H9 (cell line): ENCODE data around the gene NFKB1. TPM values are rescaled to one million over a fixed set of nuclear protein-coding genes. Genes with fewer than 3 reads are reported as not detected.

ENCODE experiments used
- DNase-seq: peaks from one replicate; pipeline ENCODE4 v3.0.0-alpha.2; 2017
- H2AFZ ChIP-seq: one replicate; pipeline ENCODE4 v1.6.1; 2013; ENCODE audit warnings: mild to moderate bottlenecking, low read length, control low read depth, moderate library complexity
- H2AK5ac ChIP-seq: 2 replicates; pipeline ENCODE4 v1.6.1; 2013; ENCODE audit warnings: low read length, control low read depth, mixed read lengths; ENCODE audit not compliant: insufficient read length
- H2BK120ac ChIP-seq: one replicate; pipeline ENCODE4 v1.6.1; 2013; ENCODE audit warnings: low read depth, mild to moderate bottlenecking, low read length, control low read depth, inconsistent platforms; ENCODE audit not compliant: poor library complexity, severe bottlenecking
- H2BK12ac ChIP-seq: 2 replicates; pipeline ENCODE4 v1.6.1; 2013; ENCODE audit warnings: low read length, control low read depth, mixed read lengths, low read depth; ENCODE audit not compliant: insufficient read length
- H2BK15ac ChIP-seq: 2 replicates; pipeline ENCODE4 v1.6.1; 2013; ENCODE audit warnings: low read depth, low read length, control low read depth
- H2BK20ac ChIP-seq: one replicate; pipeline ENCODE4 v1.6.1; 2013; ENCODE audit warnings: low read depth, mild to moderate bottlenecking, low read length, control low read depth, inconsistent platforms; ENCODE audit not compliant: poor library complexity, severe bottlenecking
- H2BK5ac ChIP-seq: 2 replicates; pipeline ENCODE4 v1.6.1; 2013; ENCODE audit warnings: low read length, control low read depth, mixed read lengths; ENCODE audit not compliant: insufficient read length
- H3K14ac ChIP-seq: 2 replicates; pipeline ENCODE4 v1.6.1; 2013; ENCODE audit warnings: low read length, control low read depth; ENCODE audit not compliant: insufficient read depth
- H3K18ac ChIP-seq: 2 replicates; pipeline ENCODE4 v1.6.1; 2013; ENCODE audit warnings: low read depth, mild to moderate bottlenecking, mixed read lengths, low read length, control low read depth; ENCODE audit not compliant: insufficient read length
- H3K23ac ChIP-seq: 2 replicates; pipeline ENCODE4 v1.6.1; 2013; ENCODE audit warnings: low read length, control low read depth, mixed read lengths, low read depth; ENCODE audit not compliant: insufficient read length
- H3K23me2 ChIP-seq: 2 replicates; pipeline ENCODE4 v1.6.1; 2013; ENCODE audit warnings: low read depth, mild to moderate bottlenecking, mixed read lengths, low read length, control low read depth; ENCODE audit not compliant: insufficient read length, poor library complexity, severe bottlenecking
- H3K27ac ChIP-seq: 2 replicates; pipeline ENCODE4 v1.5.1; 2013; ENCODE audit warnings: low read length, control low read depth, mixed read lengths, low read depth; ENCODE audit not compliant: insufficient read length
- H3K27me3 ChIP-seq: 2 replicates; pipeline ENCODE4 v1.6.1; 2013; ENCODE audit warnings: low read length, control low read depth, inconsistent platforms; ENCODE audit not compliant: insufficient read depth
- H3K4ac ChIP-seq: 2 replicates; pipeline ENCODE4 v1.6.1; 2013; ENCODE audit warnings: low read depth, mild to moderate bottlenecking, control low read depth, inconsistent platforms, low read length, moderate library complexity
- H3K4me1 ChIP-seq: 2 replicates; pipeline ENCODE4 v1.6.1; 2013; ENCODE audit warnings: low read length, control low read depth, inconsistent platforms; ENCODE audit not compliant: insufficient read depth
- H3K4me2 ChIP-seq: 2 replicates; pipeline ENCODE4 v1.6.1; 2013; ENCODE audit warnings: low read length, control low read depth, mixed read lengths; ENCODE audit not compliant: insufficient read length, insufficient read depth
- H3K56ac ChIP-seq: 2 replicates; pipeline ENCODE4 v1.6.1; 2013; ENCODE audit warnings: low read depth, mild to moderate bottlenecking, mixed read lengths, low read length, control low read depth; ENCODE audit not compliant: insufficient read length
- H3K79me1 ChIP-seq: 2 replicates; pipeline ENCODE4 v1.6.1; 2013; ENCODE audit warnings: low read depth, mild to moderate bottlenecking, moderate library complexity, low read length, control low read depth, inconsistent platforms; ENCODE audit not compliant: insufficient read depth, poor library complexity, severe bottlenecking
- H3K79me2 ChIP-seq: 2 replicates; pipeline ENCODE4 v1.6.1; 2013; ENCODE audit warnings: low read length, control low read depth, inconsistent platforms; ENCODE audit not compliant: insufficient read depth
- H3K9ac ChIP-seq: 2 replicates; pipeline ENCODE4 v1.6.1; 2013; ENCODE audit warnings: low read length, control low read depth, mixed read lengths; ENCODE audit not compliant: insufficient read length; ENCODE audit errors: extremely low read depth
- H3K9me3 ChIP-seq: one replicate; pipeline ENCODE4 v1.6.1; 2013; ENCODE audit warnings: low read depth, low read length, inconsistent platforms; ENCODE audit not compliant: control insufficient read depth
- H3T11ph ChIP-seq: one replicate; pipeline ENCODE4 v1.6.1; 2013; ENCODE audit warnings: mild to moderate bottlenecking, low read length, control low read depth, inconsistent platforms
- H4K20me1 ChIP-seq: one replicate; pipeline ENCODE4 v1.6.1; 2013; ENCODE audit not compliant: control insufficient read depth, insufficient read length, insufficient read depth
- H4K5ac ChIP-seq: 2 replicates; pipeline ENCODE4 v1.6.1; 2013; ENCODE audit warnings: low read depth, mild to moderate bottlenecking, mixed read lengths, low read length, control low read depth; ENCODE audit not compliant: insufficient read length
- H4K8ac ChIP-seq: replicated peaks from 2 replicates; pipeline ENCODE4 v1.6.1; 2013; ENCODE audit warnings: low read length, control low read depth, mixed read lengths, low read depth; ENCODE audit not compliant: insufficient read length
- H4K91ac ChIP-seq: 2 replicates; pipeline ENCODE4 v1.6.1; 2013; ENCODE audit warnings: low read depth, mild to moderate bottlenecking, moderate library complexity, mixed read lengths, low read length, control low read depth; ENCODE audit not compliant: insufficient read length
- H3K27ac Mint-ChIP-seq, 3 experiments: 2 replicates in 2 of 3; 3 replicates in 1 of 3; pipeline ENCODE4 v1.8.0; 2020 to 2021; ENCODE audit warnings: mixed read lengths in 3 of 3, mild to moderate bottlenecking in 1 of 3, moderate library complexity in 1 of 3
- H3K27me3 Mint-ChIP-seq: 2 replicates; pipeline ENCODE4 v1.8.0; 2021; ENCODE audit warnings: low read depth, mild to moderate bottlenecking, moderate library complexity, mixed read lengths
- H3K36me3 Mint-ChIP-seq, 3 experiments: 2 replicates in 2 of 3; 3 replicates in 1 of 3; pipeline ENCODE4 v1.8.0; 2020 to 2021; ENCODE audit warnings: low read depth in 3 of 3, mixed read lengths in 3 of 3; ENCODE audit not compliant: insufficient read depth in 1 of 3
- H3K4me1 Mint-ChIP-seq, 2 experiments: 2 replicates each; pipeline ENCODE4 v1.8.0; 2020; ENCODE audit warnings: mixed read lengths in 2 of 2
- H3K4me3 Mint-ChIP-seq, 2 experiments: 2 replicates in 1 of 2; 3 replicates in 1 of 2; pipeline ENCODE4 v1.8.0; 2020 to 2021; ENCODE audit warnings: mild to moderate bottlenecking in 2 of 2, mixed read lengths in 2 of 2, moderate library complexity in 1 of 2
- H3K9me3 Mint-ChIP-seq, 2 experiments: 2 replicates in 1 of 2; 3 replicates in 1 of 2; pipeline ENCODE4 v1.8.0; 2020; ENCODE audit warnings: mild to moderate bottlenecking in 2 of 2, mixed read lengths in 2 of 2, moderate library complexity in 1 of 2
- CTCF ChIP-seq: fragments of 200-600 bp; sonication (generic); conservative IDR thresholded peaks from 3 replicates; pipeline ENCODE4 v1.8.0; 2021; ENCODE audit warnings: antibody characterized with exemption, mild to moderate bottlenecking
- WGBS: extraction: QIAGEN DNeasy Blood & Tissue Kit; methylation state at CpG from one replicate; pipeline ENCODE4 v1.1.7; 2013; ENCODE audit warnings: missing lambda C conversion rate, low lambda C conversion rate, mixed read lengths; ENCODE audit not compliant: insufficient read length; ENCODE audit errors: extremely low coverage; 5-methylcytosine and 5-hydroxymethylcytosine counted together
- total RNA-seq: library from RNA; stranded (reverse); gene quantifications from 2 replicates; pipeline ENCODE4 v1.2.1, GENCODE V29; 2021

NFKB1 gene
- total RNA-seq, 1 experiment from 2014 or later: 5.7 TPM

GRCh38 chr4:102594000-102594399 is 92.8 kb downstream of the NFKB1 start:
- no peak overlapping the region for H3K4me2 ChIP-seq
- H3K27me3 Mint-ChIP-seq: no peaks in the 10 kb centered on the region

More at GRCh38 chr4:102594000-102594399, 92.8 kb downstream of the NFKB1 start:
- H2BK20ac ChIP-seq: no peak overlapping the region
- H4K5ac ChIP-seq: no peak overlapping the region
- H3K23me2 ChIP-seq: no peaks in the 10 kb centered on the region
- peaks cover 3% of the 10 kb centered on the region in 2 experiments; a peak in 3 of 5 replicates for H3K9me3 Mint-ChIP-seq
- no peaks in the 10 kb centered on the region for H3K4me1 ChIP-seq
- no peak overlapping the region for H3T11ph ChIP-seq
- H3K4me3 Mint-ChIP-seq: no peak overlapping the region; a peak in 1 of 5 replicates
- no peak overlapping the region for H2BK12ac ChIP-seq
- H3K14ac ChIP-seq: no peak overlapping the region
- no peak overlapping the region for H2BK15ac ChIP-seq
- H3K4ac ChIP-seq: no peak overlapping the region
- H3K9me3 ChIP-seq: no peaks in the 10 kb centered on the region
- H3K56ac ChIP-seq: no peak overlapping the region
- no peaks in the 10 kb centered on the region for H3K27me3 ChIP-seq
- H3K9ac ChIP-seq: no peak overlapping the region
- H3K27ac Mint-ChIP-seq: no peak overlapping the region
- no peak overlapping the region for H2BK5ac ChIP-seq
- no peak overlapping the region for H2AK5ac ChIP-seq
- no peak overlapping the region for H3K18ac ChIP-seq
- no peak overlapping the region for H3K27ac ChIP-seq
- no peaks in the 10 kb centered on the region for H3K79me1 ChIP-seq
- TF ChIP-seq CTCF: no peak
- H4K8ac ChIP-seq: no peak overlapping the region
- H2AFZ ChIP-seq: no peak overlapping the region
- H3K23ac ChIP-seq: no peak overlapping the region
- H3K4me1 Mint-ChIP-seq: 0 out of 4 replicates have a peak, but pooled peaks cover 0 to 3% of the 10 kb centered on the region in 2 experiments
- WGBS: no CpG with 5 or more reads among the region's 2 CpGs
- H4K91ac ChIP-seq: no peak overlapping the region
- no peaks in the 10 kb centered on the region for H3K79me2 ChIP-seq
- no peaks in the 10 kb centered on the region for H4K20me1 ChIP-seq
- peaks cover 0 to 4% (median 2%) of the 10 kb centered on the region in 3 experiments; a peak in 3 of 7 replicates for H3K36me3 Mint-ChIP-seq
- no peak for DNase-seq
- H2BK120ac ChIP-seq: no peak overlapping the region
